OCI-LY3 (cell line): ENCODE measurements around the gene CYP24A1.

Experiments used
- H2AFZ ChIP-seq: fragments of 200-600, 300-600 bp; shearing (Covaris generic); 2 replicates; pipeline ENCODE4 v1.6.0; 2014; ENCODE audit warnings: antibody characterized with exemption, low read depth, low read length
- H3K27ac ChIP-seq: fragments of 200-600, 300-600 bp; sonication (generic); 2 replicates; pipeline ENCODE4 v1.5.1; 2014; ENCODE audit warnings: mild to moderate bottlenecking, low read length, moderate library complexity, mixed read lengths
- H3K27me3 ChIP-seq: fragments of 200-600, 300-600 bp; sonication (generic); 2 replicates; pipeline ENCODE4 v1.6.1; 2014; ENCODE audit warnings: low read depth, low read length, mixed read lengths
- H3K36me3 ChIP-seq: fragments of 200-600, 300-600 bp; sonication (generic); replicated peaks from 2 replicates; pipeline ENCODE3; 2014; ENCODE audit warnings: low read depth, low read length, mixed read lengths
- H3K4me1 ChIP-seq: fragments of 300-600, 200-600 bp; sonication (generic); 2 replicates; pipeline ENCODE4 v1.6.1; 2014; ENCODE audit warnings: low read length, mixed read lengths
- H3K4me2 ChIP-seq: fragments of 200-600, 300-600 bp; sonication (generic); 2 replicates; pipeline ENCODE4 v1.6.1; 2014; ENCODE audit warnings: low read length, mixed read lengths
- H3K4me3 ChIP-seq: fragments of 300-600, 200-600 bp; sonication (generic); 2 replicates; pipeline ENCODE4 v1.5.1; 2014; ENCODE audit warnings: antibody characterized with exemption, mild to moderate bottlenecking, low read length, moderate library complexity
- H3K79me2 ChIP-seq: fragments of 300-600, 200-600 bp; shearing (Covaris generic); 2 replicates; pipeline ENCODE4 v1.6.1; 2014; ENCODE audit warnings: mild to moderate bottlenecking, low read length, mixed read lengths
- H3K9ac ChIP-seq: fragments of 300-600, 200-600 bp; shearing (Covaris generic); 2 replicates; pipeline ENCODE4 v1.6.0; 2014; ENCODE audit warnings: mild to moderate bottlenecking, low read length, moderate library complexity
- H3K9me3 ChIP-seq: fragments of 200-600, 300-600 bp; shearing (Covaris generic); 2 replicates; pipeline ENCODE4 v1.6.1; 2014; ENCODE audit warnings: low read length, mixed read lengths; ENCODE audit not compliant: insufficient read depth
- H4K20me1 ChIP-seq: fragments of 200-600, 300-600 bp; sonication (generic); 2 replicates; pipeline ENCODE4 v1.6.1; 2016; ENCODE audit warnings: low read length, mixed read lengths; ENCODE audit not compliant: insufficient read depth
- CTCF ChIP-seq: fragments of 200-600, 300-600 bp; sonication (generic); IDR thresholded peaks from 2 replicates; pipeline ENCODE4 v1.5.1; 2014; ENCODE audit warnings: antibody characterized with exemption, low read length, low read depth
- EZH2phosphoT487 ChIP-seq: fragments of 200-600 bp; shearing (Covaris generic); IDR thresholded peaks from 2 replicates; pipeline ENCODE4 v1.6.1; 2018; ENCODE audit warnings: antibody characterized with exemption, mixed run types, low read depth

Gene CYP24A1

GRCh38 chr20:54140067-54140466, 33.7 kb downstream of the CYP24A1 start:
- no peak overlapping the region for H3K4me3 ChIP-seq
- no peaks in the 10 kb centered on the region for H3K4me1 ChIP-seq
- no peaks in the 10 kb centered on the region for H3K79me2 ChIP-seq
- H4K20me1 ChIP-seq: no peaks in the 10 kb centered on the region
- TF ChIP-seq CTCF (no peak), EZH2phosphoT487 (no peak)
- H3K9me3 ChIP-seq: 0 out of 2 replicates have a peak, but pooled peaks cover 7% of the 10 kb centered on the region
- no peak overlapping the region for H3K27ac ChIP-seq
- H3K27me3 ChIP-seq: peaks cover 26% of the 10 kb centered on the region; the same call in 1 of the 2 replicates
- H3K36me3 ChIP-seq: no peaks in the 10 kb centered on the region
- H3K4me2 ChIP-seq: no peak overlapping the region
- no peak overlapping the region for H3K9ac ChIP-seq
- no peak overlapping the region for H2AFZ ChIP-seq

- no peak overlapping the region for H3K4me2 ChIP-seq
- no peak for TF ChIP-seq EZH2phosphoT487
- no peak for TF ChIP-seq CTCF
- H3K4me1 ChIP-seq: no peaks in the 10 kb centered on the region
- H3K27me3 ChIP-seq: peaks cover 33% of the 10 kb centered on the region; the same call in 1 of the 2 replicates
- no peaks in the 10 kb centered on the region for H3K36me3 ChIP-seq
- no peak overlapping the region for H3K4me3 ChIP-seq
- H3K27ac ChIP-seq: no peak overlapping the region
- H3K9me3 ChIP-seq: 0 out of 2 replicates have a peak, but pooled peaks cover 7% of the 10 kb centered on the region
- H2AFZ ChIP-seq: no peak overlapping the region
- H4K20me1 ChIP-seq: no peaks in the 10 kb centered on the region
- H3K9ac ChIP-seq: no peak overlapping the region
- H3K79me2 ChIP-seq: no peaks in the 10 kb centered on the region
Measured at GRCh38 chr20:54139188-54139587, 34.6 kb downstream of the CYP24A1 start.

- Histone ChIP-seq H3K4me2 (no peak overlapping the region), H3K36me3 (no peaks in the 10 kb centered on the region), H3K79me2 (no peaks in the 10 kb centered on the region), H3K4me3 (no peak overlapping the region), H3K9me3 (0 out of 2 replicates have a peak, but pooled peaks cover 7% of the 10 kb centered on the region), H3K9ac (no peak overlapping the region), H3K4me1 (no peaks in the 10 kb centered on the region), H4K20me1 (no peaks in the 10 kb centered on the region), H3K27me3 (peaks cover 33% of the 10 kb centered on the region; the same call in 1 of the 2 replicates), H2AFZ (no peak overlapping the region), H3K27ac (no peak overlapping the region)
- TF ChIP-seq CTCF (no peak), EZH2phosphoT487 (no peak)
Measured at GRCh38 chr20:54138427-54138826, 35.4 kb downstream of the CYP24A1 start.

- H3K27ac ChIP-seq: no peak overlapping the region
- H3K36me3 ChIP-seq: no peaks in the 10 kb centered on the region
- no peak overlapping the region for H3K4me3 ChIP-seq
- 0 out of 2 replicates have a peak, but pooled peaks cover 7% of the 10 kb centered on the region for H3K9me3 ChIP-seq
- H2AFZ ChIP-seq: no peak overlapping the region
- peaks cover 38% of the 10 kb centered on the region; the same call in 1 of the 2 replicates for H3K27me3 ChIP-seq
- TF ChIP-seq CTCF: no peak
- H3K4me2 ChIP-seq: no peak overlapping the region
- H3K79me2 ChIP-seq: no peaks in the 10 kb centered on the region
- H4K20me1 ChIP-seq: no peaks in the 10 kb centered on the region
- H3K9ac ChIP-seq: no peak overlapping the region
- H3K4me1 ChIP-seq: peaks cover 7% of the 10 kb centered on the region
Measured at GRCh38 chr20:54137115-54137514, 36.7 kb downstream of the CYP24A1 start.
